MM.1S (cell line): ENCODE measurements around the gene MTFMT.

ENCODE experiments used
- DNase-seq: peaks from one replicate; pipeline ENCODE4 v3.0.0-alpha.2; 2015
- H2AFZ ChIP-seq: fragments of 300-600 bp; sonication (generic); 2 replicates; pipeline ENCODE4 v1.6.0; 2016; ENCODE audit warnings: antibody characterized with exemption, low read length
- H3F3A ChIP-seq: fragments of 300-600 bp; sonication (generic); 2 replicates; pipeline ENCODE4 v1.6.1; 2016; ENCODE audit warnings: mild to moderate bottlenecking, antibody characterized with exemption, low read length, moderate library complexity, mixed read lengths; ENCODE audit not compliant: insufficient read depth
- H3K27ac ChIP-seq: fragments of 300-600 bp; sonication (generic); 2 replicates; pipeline ENCODE4 v1.5.1; 2016; ENCODE audit warnings: mild to moderate bottlenecking, low read length
- H3K27me3 ChIP-seq: fragments of 300-600 bp; sonication (generic); replicated peaks from 2 replicates; pipeline ENCODE4 v1.6.0; 2016; ENCODE audit warnings: low read length; ENCODE audit not compliant: insufficient read depth
- H3K36me3 ChIP-seq: fragments of 300-600 bp; sonication (generic); replicated peaks from 2 replicates; pipeline ENCODE4 v1.6.1; 2016; ENCODE audit warnings: mild to moderate bottlenecking, low read length, mixed read lengths; ENCODE audit not compliant: insufficient read depth
- H3K4me1 ChIP-seq: fragments of 300-600 bp; sonication (generic); 2 replicates; pipeline ENCODE4 v1.6.1; 2016; ENCODE audit warnings: low read length, mixed read lengths
- H3K4me2 ChIP-seq: fragments of 300-600 bp; sonication (generic); 2 replicates; pipeline ENCODE4 v1.6.0; 2016; ENCODE audit warnings: low read depth, low read length
- H3K4me3 ChIP-seq: fragments of 300-600 bp; sonication (generic); 2 replicates; pipeline ENCODE4 v1.5.1; 2016; ENCODE audit warnings: low read length, mixed read lengths
- H3K79me2 ChIP-seq: fragments of 300-600 bp; sonication (generic); 2 replicates; pipeline ENCODE4 v1.6.1; 2016; ENCODE audit warnings: mixed run types, low read length, mixed read lengths
- H3K9ac ChIP-seq: fragments of 300-600 bp; sonication (generic); 2 replicates; pipeline ENCODE4 v1.6.1; 2016; ENCODE audit warnings: low read length, mixed read lengths
- H3K9me2 ChIP-seq: fragments of 300-600 bp; sonication (generic); replicated peaks from 2 replicates; pipeline ENCODE4 v1.6.1; 2016; ENCODE audit warnings: mild to moderate bottlenecking, low read length, mixed read lengths; ENCODE audit not compliant: insufficient read depth
- H3K9me3 ChIP-seq: fragments of 300-600 bp; sonication (generic); replicated peaks from 2 replicates; pipeline ENCODE4 v1.6.1; 2016; ENCODE audit warnings: mild to moderate bottlenecking, low read length, mixed read lengths; ENCODE audit not compliant: insufficient read depth
- H4K20me1 ChIP-seq: fragments of 300-600 bp; sonication (generic); 2 replicates; pipeline ENCODE4 v1.6.1; 2016; ENCODE audit warnings: mild to moderate bottlenecking, low read length, moderate library complexity, mixed read lengths; ENCODE audit not compliant: insufficient read depth
- CTCF ChIP-seq: fragments of 300-600 bp; sonication (generic); IDR thresholded peaks from 2 replicates; pipeline ENCODE4 v1.5.1; 2016; ENCODE audit warnings: antibody characterized with exemption, low read length, mixed read lengths
- EZH2 ChIP-seq: fragments of 300-600 bp; sonication (generic); optimal IDR thresholded peaks from 2 replicates; pipeline ENCODE3; 2017; ENCODE audit warnings: low read depth, mild to moderate bottlenecking, antibody characterized with exemption, low read length, mixed read lengths
- EZH2phosphoT487 ChIP-seq: fragments of 300-600 bp; sonication (generic); IDR thresholded peaks from 2 replicates; pipeline ENCODE4 v1.6.1; 2018; ENCODE audit warnings: antibody characterized with exemption, low read length

MTFMT gene

DNA sequence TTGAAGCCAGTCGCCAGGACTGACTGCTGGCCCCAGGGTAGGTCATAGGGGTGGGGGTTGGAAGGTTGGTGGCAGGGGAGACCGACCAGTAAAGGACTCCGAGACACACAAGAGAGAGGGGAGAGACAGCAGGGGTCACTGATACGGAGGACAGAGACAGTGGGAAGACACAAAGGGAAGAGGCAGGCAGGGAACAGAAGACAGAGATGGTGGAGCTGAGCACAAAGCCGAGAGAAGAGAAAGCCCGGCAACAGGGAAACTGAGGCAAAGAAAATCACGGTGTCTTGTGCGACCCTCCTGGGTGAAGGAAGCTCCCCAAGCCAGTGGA lies 37.8 kb upstream of the MTFMT start:
- DNase-seq: no peak
- Histone ChIP-seq H3K27me3 (peaks cover 20% of the 10 kb centered on the region), H4K20me1 (no peaks in the 10 kb centered on the region), H3K9ac (no peak overlapping the region), H3K9me3 (no peaks in the 10 kb centered on the region), H3K4me3 (no peak overlapping the region), H3K4me1 (no peaks in the 10 kb centered on the region), H3K9me2 (no peaks in the 10 kb centered on the region), H3K36me3 (no peaks in the 10 kb centered on the region), H3F3A (no peaks in the 10 kb centered on the region), H3K27ac (no peak overlapping the region), H2AFZ (no peak overlapping the region), H3K4me2 (no peak overlapping the region), H3K79me2 (no peaks in the 10 kb centered on the region)
- TF ChIP-seq EZH2phosphoT487 (no peak), EZH2 (no peak), CTCF (no peak)

- Histone ChIP-seq H3K27ac (no peak overlapping the region), H3K4me2 (no peak overlapping the region), H3K4me3 (no peak overlapping the region), H3F3A (no peaks in the 10 kb centered on the region), H2AFZ (no peak overlapping the region), H3K9me2 (no peaks in the 10 kb centered on the region), H3K36me3 (no peaks in the 10 kb centered on the region), H3K79me2 (no peaks in the 10 kb centered on the region), H3K9ac (no peak overlapping the region), H3K9me3 (no peaks in the 10 kb centered on the region), H3K27me3 (peaks cover 20% of the 10 kb centered on the region), H4K20me1 (no peaks in the 10 kb centered on the region), H3K4me1 (no peaks in the 10 kb centered on the region)
- TF ChIP-seq EZH2: no peak
- no peak for TF ChIP-seq EZH2phosphoT487
- no peak for TF ChIP-seq CTCF
- DNase-seq: no peak
Measured at GRCh38 chr15:65066635-65067316, 37.3 kb upstream of the MTFMT start.

DNA sequence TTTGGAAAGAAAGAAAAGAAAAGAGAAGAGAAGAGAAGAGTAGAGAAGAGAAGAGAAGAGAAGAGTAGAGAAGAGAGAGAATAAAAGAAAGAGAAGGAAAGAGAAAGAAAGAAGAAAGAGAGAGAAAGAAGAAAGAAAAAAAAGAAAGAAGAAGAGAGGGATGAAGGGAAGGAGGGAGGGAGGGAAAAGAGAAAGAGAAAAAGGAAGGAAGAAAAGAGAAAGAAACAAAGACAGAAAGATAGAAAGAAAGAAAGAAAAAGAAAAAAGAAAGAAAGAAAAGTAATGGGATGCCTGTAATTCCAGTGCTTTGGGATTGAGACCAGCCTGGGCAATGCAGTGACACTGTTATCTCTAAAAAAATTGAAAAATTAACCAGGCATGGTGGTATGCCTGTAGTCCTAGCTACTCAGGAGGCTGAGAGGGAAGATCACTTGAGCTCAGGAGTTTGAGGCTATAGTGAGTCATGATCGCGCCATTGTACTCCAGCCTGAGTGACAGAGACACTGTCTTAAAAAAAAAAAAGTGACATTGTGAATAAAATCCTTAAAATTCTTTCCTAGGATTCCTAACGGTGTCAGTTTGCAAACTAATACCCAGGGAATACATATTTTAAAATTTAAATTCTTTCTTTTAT lies 36.7 kb upstream of the MTFMT start:
- H2AFZ ChIP-seq: no peak overlapping the region
- H3K9ac ChIP-seq: no peak overlapping the region
- H3K27me3 ChIP-seq: peaks cover 20% of the 10 kb centered on the region
- no peak overlapping the region for H3K4me3 ChIP-seq
- H3K9me2 ChIP-seq: no peaks in the 10 kb centered on the region
- no peaks in the 10 kb centered on the region for H4K20me1 ChIP-seq
- no peaks in the 10 kb centered on the region for H3K9me3 ChIP-seq
- H3K36me3 ChIP-seq: no peaks in the 10 kb centered on the region
- H3K4me1 ChIP-seq: no peaks in the 10 kb centered on the region
- no peak for DNase-seq
- H3F3A ChIP-seq: no peaks in the 10 kb centered on the region
- TF ChIP-seq EZH2: no peak
- TF ChIP-seq CTCF: no peak
- no peak for TF ChIP-seq EZH2phosphoT487
- H3K27ac ChIP-seq: no peak overlapping the region
- H3K4me2 ChIP-seq: no peak overlapping the region
- H3K79me2 ChIP-seq: no peaks in the 10 kb centered on the region
